GM19025 (cell line): ENCODE data around the gene PRR13.
A peak's percentile ranks its signal among the peaks of the same experiment; 100 is the strongest.
"Not testable (repeated sequence)": the region's sequence is repeated elsewhere in the genome, so short reads cannot be mapped to it uniquely, and the experiment has no call there.

Experiments used
- ATAC-seq: cut with Tn5 transposase; IDR thresholded peaks from one replicate; pipeline ENCODE4 v1.9.1; 2021; ENCODE audit warnings: mild to moderate bottlenecking, low read depth, moderate library complexity; ENCODE audit not compliant: unreplicated experiment

PRR13 gene, protein sequence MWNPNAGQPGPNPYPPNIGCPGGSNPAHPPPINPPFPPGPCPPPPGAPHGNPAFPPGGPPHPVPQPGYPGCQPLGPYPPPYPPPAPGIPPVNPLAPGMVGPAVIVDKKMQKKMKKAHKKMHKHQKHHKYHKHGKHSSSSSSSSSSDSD

DNA sequence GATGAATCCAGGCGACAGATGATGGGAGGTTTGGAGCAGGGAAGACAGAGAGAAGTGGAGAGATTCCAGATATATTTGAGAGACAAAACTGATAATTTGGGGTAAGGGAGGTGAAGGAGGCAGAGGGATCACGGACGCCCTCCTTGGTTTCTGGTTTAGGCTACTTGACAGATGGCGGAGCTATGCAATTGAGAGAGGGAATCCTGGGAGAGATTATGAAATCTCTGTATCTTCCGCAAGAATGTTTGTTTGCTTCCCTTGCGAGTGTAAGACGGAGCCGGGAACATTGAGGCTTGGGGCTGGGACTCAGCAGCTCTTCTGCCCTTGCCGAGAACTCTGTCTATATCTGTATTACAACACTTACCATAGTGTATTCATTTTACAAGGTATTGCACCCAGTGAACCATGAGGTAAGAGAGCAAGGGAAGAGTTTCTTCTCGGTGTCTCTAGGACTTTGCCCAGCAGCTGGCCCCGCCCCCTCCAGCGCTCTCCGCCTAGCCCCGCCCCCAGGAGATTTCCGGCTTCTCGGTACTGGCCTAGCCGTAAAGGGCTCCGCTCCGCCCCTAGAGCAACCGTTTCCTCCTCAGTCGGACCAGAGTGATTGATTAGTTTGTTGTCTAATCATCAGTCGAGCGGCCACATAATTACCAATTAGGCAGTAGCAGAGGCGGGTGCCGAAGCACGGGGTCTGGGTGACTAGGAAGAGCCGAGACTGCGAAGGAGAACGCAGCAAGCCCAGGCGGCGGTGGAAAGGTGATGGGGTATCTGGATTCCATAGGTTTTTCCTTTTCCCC is at the start of gene PRR13:
PRR13 (plus strand) TSS at position 695 of the 794 bp plus-strand sequence. CDS start 981 bp downstream, outside the sequence.
- peak; percentile 99 for ATAC-seq

DNA sequence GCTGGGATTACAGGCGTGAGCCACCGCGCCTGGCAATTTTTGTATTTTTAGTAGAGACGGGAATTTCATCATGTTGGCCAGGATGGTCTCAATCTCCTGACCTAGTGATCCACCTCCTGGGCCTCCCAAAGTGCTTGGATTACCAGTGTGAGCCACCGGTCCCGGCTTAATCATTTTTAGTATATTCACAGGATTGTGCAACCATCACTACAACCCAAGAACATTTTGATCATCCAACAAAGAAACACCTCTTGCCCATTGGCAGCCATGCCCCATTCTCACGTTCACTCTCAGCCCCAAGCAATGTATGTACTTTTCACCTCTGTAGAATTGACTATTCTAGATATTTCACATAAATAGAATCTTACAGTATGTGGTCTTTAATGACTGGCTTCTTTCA is 41.6 kb upstream of the PRR13 start:
- ATAC-seq = no peak

DNA sequence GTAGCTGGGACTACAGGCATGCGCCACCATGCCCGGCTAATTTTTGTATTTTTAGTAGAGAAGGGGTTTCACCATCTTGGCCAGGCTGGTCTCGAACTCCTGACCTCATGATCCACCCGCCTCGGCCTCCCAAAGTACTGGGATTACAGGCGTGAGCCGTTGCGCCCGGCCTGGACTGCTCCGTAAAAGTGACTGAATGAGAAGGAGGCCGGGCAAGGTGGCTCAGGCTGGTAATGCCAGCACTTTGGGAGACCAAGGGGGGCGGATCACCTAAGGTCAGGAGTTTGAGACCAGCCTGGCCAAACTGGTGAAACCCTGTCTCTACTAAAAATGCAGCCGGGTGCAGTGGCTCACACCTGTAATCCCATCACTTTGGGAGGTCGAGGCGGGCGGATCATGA is 39.2 kb upstream of the PRR13 start:
- not testable (repeated sequence) for ATAC-seq

DNA sequence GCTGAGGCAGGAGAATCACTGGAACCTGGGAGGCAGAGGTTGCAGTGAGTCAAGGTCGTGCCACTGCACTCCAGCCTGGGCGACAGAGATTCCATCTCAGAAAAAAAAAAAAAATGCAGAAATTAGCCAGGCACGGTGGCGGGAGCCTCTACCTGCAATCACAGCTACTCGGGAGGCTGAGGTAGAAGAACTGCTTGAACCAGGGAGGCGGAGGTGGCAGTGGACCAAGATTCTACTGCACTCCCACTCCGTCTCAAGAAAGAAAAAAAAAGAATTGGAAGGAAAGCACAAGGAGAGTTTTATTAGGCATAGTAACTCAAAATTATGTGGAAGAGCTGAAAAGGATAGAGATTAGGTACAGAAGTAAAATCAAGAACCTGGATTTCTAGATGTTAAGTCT is 38.7 kb upstream of the PRR13 start:
- no peak for ATAC-seq

DNA sequence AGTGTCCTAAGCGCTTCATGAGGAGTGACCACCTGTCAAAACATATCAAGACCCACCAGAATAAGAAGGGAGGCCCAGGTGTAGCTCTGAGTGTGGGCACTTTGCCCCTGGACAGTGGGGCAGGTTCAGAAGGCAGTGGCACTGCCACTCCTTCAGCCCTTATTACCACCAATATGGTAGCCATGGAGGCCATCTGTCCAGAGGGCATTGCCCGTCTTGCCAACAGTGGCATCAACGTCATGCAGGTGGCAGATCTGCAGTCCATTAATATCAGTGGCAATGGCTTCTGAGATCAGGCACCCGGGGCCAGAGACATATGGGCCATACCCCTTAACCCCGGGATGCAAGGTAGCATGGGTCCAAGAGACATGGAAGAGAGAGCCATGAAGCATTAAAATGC is 30.6 kb upstream of the PRR13 start:
- ATAC-seq = no peak

DNA sequence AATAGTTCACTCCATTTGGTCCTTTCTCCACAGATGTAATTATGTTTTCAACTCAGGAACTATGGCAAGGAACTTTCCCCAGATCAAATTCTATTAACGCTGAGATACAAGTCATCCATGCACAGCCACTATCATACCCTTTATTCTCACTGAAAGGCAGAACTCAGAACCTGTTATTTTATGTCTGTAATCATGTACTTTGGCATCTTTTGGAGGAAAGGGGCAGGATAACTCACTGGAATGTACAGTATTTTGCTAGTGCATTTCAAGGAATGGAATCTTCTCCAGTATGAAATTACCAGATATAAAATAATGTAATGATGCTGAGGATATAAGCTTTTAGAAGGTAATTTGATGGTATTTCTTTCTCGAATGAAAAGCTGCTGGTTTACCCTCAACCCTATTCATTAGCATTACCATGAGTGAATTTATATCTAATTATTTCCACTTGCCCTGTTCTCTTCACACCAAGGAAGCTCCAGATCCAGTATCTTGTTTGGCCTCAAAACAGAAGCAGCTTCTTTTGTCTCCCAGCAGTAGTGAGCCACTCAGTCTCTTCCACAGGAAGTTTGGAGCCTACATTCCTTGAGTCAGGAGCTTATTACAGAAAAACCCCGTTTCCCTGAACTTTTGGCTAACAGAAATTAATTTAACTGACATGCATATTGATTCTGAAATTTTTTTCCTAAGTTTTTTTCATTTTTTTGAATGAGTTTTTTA is 27.9 kb upstream of the PRR13 start:
- ATAC-seq = no peak

DNA sequence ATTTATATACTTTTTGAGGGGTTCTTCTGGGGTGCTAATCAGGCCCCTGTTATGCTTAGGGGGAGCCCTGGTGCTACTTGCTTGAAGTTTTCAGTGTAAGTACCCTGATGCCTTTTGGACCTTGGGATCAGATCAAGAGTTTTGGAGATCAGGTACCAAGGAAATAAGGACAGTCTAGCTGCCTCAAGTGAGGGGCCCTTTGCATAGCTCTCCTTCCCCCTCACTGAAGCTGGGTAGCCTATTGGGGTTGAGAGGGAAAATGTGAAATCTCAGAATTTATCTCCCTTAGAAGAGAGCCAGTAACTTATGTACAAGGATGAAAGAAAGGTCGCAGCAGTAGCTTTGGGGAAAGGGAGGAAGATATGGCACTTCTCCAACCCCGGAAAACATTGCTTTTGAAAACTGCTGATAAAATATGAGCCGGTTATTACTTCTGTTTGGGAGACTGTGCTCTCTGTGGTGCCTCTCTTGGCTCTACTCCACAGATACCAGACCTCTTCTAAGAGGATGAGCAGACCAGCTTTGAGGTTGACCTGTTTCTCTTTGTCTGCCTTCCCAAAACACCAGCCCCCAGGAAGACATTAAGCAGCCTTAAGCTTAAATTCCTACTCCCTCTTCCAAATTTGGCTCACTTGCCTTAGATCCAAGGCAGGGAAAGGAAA is 26.6 kb upstream of the PRR13 start:
- no peak for ATAC-seq

DNA sequence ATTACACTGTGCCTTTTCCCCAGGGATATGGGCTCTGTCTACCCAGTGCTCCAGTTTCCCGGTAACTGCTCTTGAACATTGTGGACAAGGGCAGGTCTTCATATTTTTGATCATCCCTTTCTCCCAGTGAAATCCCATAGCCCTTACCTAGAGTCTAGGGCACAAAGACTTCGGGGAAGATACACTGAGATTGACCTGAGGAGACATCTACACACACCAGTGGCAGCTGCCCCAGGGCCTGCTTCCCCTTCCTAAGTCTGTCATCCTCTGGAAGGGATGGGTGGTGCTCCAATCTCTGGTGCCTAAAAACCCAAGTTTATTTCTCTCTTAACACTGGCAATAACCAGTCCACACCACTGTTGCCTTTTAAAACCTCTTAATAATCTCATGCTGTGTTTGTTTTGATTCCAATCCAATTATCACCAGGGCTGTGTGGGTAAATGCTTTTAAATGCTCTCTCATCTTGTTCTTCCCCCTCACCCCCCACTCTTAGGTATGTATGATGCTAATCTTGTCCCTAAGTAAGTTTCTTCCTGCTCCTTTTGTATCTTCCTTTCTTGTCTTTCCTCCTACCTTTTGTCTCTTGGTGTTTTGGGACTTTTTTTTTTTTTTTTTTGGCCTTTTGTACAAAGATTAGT is 25.7 kb upstream of the PRR13 start:
- not testable (repeated sequence) for ATAC-seq

DNA sequence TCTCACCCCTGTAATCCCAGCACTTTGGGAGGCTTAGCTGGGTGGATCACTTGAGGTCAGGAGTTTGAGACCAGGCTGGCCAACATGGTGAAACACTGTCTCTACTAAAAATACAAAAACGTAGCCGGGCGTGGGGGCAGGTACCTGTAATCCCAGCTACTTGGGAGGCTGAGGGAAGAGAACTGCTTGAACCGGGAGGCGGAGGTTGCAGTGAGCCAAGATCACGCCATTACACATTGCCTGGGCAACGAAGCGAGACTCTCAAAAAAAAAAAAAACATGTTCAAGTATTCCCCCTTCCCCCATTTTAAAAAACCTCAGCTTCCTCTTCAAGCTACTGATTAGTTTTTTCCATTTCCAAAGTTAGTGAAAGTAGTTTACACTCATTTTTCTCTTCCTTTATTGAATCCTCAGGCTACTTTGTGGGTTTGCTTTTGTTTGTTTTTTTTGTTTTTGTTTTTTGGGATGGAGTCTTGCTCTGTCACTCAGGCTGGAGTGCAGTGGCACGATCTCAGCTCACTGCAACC is 24.2 kb upstream of the PRR13 start:
- not testable (repeated sequence) for ATAC-seq

DNA sequence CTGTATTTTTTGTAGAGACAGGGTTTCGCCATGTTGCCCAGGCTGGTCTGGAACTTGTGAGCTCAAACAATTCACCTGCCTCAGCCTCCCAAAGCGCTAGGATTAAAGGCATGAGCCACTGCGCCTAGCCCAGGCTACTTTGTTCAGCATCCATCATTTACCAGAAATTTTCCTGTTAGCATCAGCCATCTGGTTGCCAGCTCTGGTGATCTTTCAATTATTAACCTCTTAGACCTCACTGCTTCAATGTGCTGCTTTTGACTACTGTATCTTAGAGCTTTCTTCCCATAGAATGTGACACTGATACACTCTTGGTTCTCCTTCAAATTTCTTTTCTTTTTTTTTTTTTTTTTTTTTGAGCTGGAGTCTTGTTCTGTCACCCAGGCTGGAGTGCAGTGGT is 23.3 kb upstream of the PRR13 start:
- no peak for ATAC-seq

DNA sequence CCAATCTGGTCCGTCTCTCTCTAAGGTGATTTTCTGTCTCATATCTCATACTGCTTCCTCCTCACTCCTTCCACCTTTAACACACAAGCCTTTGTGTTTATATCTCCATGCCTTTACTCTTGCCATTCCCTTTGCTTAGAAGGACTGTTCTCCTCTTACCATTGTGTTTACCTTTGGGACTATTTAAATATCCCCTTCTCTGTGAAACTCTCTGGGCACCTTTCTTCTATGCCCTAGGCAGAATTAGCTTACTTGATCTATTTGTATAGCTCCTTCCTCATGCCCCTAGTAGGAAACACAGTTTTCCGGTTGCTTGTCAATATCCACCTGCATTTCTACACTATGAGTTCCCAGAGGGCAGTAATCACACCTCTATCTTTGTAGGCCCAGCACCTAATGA is 21.8 kb upstream of the PRR13 start:
- ATAC-seq = no peak

DNA sequence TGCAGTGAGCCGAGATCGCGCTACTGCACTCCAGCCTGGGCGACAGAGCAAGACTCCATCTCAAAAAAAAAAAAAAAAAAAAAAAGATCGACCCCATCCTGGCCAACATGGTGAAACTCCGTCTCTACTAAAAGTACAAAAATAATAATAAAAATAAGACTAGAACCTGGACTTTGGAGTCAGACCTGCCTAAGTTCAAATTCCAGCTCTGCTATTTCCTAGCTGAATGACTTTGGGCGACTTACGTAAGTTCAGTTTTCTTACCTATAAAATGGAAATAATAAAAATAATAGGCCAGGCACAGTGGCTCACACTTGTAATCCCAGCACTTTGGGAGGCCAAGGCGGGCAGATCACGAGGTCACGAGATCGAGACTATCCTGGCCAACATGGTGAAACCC is 19.3 kb upstream of the PRR13 start:
- ATAC-seq = not testable (repeated sequence)

DNA sequence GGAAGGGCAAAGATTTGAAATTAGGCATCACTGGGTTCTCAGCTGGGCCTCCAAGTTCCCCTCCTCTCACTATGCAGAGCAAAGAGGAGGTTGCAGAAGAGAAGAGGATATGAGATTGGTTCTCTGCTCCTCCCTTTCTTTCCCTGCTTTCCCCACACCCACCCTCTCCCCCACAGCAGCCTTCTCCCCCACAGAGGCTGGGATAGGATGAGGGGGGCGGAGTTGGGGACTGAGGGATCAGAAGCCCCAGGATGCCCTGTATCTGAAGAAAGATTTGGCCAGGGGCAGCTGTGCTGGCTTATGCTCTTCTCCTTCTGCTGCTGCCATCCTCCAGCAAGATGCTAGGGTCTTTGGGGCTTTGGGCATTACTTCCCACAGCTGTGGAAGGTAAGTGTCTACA is 17.9 kb upstream of the PRR13 start, which contains the start of gene AMHR2:
AMHR2 (plus strand) TSS at position 259 of the 400 bp plus-strand sequence; CDS start at position 339, 80 bp downstream.
- ATAC-seq = no peak

DNA sequence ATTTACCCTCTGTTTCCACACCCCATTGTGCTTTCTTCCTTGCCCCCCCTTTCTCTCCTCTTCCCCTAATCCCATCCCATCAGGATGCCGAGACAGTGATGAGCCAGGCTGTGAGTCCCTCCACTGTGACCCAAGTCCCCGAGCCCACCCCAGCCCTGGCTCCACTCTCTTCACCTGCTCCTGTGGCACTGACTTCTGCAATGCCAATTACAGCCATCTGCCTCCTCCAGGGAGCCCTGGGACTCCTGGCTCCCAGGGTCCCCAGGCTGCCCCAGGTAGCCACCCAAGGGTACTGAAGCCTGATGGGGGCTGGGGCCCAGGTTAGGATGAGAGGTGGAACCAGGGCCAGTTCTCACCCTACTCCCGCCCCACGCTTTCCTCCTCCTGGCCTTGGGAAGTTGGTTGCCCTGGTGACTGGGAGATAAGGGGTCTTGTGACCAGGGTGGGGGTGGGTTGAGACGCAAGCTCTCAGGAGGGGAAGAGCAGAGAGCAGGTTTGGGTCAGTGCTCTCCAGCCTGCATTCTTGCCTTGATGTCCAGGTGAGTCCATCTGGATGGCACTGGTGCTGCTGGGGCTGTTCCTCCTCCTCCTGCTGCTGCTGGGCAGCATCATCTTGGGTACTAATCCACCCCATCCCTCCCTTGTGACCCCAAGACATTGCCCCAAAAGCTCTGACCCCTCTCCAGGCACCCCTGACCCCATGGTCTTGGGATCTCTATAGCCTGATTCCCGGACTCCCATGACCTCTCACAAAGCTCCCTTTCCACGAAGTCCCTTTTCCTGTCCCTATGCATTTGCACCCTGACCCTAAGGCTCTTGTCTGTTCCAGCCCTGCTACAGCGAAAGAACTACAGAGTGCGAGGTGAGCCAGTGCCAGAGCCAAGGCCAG is 16.7 kb upstream of the PRR13 start:
- ATAC-seq = no peak

DNA sequence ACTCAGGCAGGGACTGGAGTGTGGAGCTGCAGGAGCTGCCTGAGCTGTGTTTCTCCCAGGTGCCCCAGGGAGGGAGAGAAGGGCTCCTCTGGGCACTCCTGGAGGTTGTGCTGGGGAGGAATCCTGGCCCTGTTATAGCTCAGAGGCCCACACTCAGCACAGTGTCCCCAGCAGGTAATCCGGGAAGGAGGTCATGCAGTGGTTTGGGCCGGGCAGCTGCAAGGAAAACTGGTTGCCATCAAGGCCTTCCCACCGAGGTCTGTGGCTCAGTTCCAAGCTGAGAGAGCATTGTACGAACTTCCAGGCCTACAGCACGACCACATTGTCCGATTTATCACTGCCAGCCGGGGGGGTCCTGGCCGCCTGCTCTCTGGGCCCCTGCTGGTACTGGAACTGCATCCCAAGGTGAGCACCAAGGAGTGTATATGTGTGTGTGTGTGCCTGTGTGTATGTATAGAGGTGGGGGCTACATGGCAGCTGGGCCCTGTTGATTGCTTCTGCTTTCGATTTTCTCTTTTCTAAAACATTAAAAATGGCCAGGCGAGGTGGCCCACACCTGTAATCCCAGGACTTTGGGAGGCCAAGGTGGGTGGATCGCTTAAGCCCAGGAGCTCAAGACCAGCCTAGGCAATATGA is 15.9 kb upstream of the PRR13 start:
- no peak for ATAC-seq

DNA sequence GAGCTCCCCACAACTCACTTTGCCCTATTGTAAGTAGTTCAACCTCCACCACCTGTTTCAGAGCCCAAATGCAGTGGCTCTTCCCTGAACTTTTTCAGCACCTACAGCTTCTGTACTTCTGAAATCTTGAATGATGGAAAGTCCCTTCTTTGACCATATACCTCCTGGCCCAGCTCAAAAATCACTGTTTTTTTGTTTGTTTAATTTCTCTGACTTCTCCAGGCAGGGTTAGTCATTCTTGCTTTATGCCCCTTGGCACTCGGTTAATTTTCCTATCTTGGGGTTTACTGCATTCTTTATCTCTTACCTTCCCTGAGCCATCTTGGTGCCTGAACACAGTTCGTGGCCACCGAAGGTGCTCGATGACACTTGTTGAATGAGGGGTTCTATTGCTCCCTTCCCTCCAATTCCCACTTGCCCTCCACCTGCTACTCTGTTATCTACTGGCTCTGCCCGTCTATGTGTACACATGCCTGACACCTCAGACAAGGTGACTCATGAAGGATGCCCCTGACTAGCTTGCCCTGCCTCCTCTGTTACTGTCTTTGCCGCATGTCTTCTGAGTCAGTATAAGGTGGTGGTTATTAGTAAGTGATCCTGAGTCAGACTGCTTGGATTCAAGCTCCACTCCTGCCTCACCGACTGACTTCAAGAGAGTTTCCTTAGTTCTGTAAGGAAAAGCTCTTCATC is 13.5 kb upstream of the PRR13 start:
- ATAC-seq = no peak

DNA sequence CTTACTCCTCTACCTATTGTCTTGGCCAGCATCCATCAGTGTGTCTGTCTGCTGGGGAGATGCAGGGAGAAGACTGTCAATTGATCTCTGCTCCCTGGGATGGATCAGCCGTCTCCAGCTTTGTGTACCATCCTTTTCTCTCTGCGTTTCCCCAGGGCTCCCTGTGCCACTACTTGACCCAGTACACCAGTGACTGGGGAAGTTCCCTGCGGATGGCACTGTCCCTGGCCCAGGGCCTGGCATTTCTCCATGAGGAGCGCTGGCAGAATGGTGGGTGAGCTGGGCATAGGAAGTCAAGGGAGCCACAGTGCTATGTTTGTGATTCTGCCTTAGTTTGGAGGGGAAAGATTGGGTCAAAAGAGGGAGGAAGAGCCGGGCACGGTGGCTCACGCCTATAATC is 12.8 kb upstream of the PRR13 start:
- no peak for ATAC-seq

DNA sequence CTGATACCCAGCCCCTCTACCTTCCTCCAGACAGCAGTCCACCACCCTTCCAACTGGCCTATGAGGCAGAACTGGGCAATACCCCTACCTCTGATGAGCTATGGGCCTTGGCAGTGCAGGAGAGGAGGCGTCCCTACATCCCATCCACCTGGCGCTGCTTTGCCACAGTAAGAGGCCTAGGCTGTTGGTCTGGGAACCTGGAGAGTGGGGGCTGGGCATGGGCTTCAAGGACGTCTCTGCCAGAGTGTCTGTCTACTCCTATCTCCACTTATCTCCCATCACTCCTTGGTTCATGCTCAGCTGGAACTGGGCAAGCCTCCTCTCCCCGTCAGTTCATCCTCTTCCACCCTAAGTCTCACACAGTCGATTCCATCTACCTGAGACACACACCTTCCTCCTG is 11.4 kb upstream of the PRR13 start:
- no peak for ATAC-seq
